NCI-H1105 treated with DMSO at 0.1 percent for 48 hours (cell line): ENCODE results near the gene KRTAP2-2.
"Not testable (repeated sequence)": the region's sequence is repeated elsewhere in the genome, so short reads cannot be mapped to it uniquely, and the experiment has no call there.

Source experiments
- DNase-seq: peaks from one replicate; lab custom pipeline; 2025; lab: John Stamatoyannopoulos, UW

The KRTAP2-2 gene

DNA sequence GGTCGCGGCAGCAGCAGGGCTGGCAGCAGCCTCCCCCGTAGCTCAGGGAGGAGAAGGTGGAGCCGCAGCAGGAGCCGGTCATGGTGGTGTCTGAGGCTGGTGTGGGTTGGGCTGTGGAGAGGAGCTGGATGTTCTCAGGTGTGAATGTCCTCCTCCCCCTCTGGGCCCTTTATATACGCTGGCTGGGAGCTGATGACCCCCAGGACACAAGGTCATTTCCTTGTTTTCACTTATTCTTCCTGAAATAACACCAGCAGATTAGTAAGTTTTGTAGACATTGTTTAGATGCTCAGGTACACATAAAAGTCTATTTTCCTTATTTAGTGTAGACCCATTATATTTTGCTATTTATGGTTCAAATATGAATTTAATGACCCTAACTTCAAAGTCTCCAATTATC is at the start of gene KRTAP2-2:
TSS of gene KRTAP2-2 (minus strand) at position 101 of the 400 bp plus-strand sequence. CDS start at position 82, 19 bp downstream.
- DNase-seq = not testable (repeated sequence)

DNA sequence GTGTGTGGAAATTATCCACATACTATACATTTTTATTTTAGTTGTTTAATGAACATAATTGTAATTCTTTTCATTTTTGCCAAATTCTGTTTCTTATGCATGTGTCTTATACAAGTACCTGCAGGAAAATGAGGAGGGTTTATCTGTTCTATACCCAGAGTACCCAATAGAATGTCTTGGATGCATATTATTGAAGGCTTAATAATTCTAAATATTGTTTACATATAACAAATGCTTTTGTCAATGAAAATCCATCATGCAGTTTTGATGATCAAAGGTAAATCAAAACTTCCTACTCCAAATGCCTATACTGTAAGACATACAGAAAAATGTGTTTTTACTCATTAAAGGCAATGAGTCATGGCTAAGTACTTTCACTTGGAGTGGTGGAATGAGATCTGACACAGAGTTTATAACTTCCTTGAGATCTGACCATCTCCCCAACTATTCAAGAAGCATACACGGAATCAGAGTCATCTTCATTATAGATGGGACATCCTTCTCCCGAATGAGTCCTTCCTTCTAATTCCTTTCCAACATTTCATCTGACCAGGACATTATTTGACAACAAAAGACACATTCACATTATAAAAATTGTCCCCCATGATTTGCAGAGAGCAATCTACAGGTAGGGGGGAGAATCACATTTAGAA is 49.5 kb upstream of the KRTAP2-2 start:
- DNase-seq = not testable (repeated sequence)

GRCh38 chr17:41103896-41104295 is 48.9 kb upstream of the KRTAP2-2 start:
- no peak for DNase-seq

- DNase-seq = no peak
Observed at GRCh38 chr17:41101586-41102259, 46.7 kb upstream of the KRTAP2-2 start, which contains the start of gene KRTAP4-16. TSS of gene KRTAP4-16 (minus strand) at chr17:41102209. CDS start at chr17:41102209, 0 bp downstream.

GRCh38 chr17:41099682-41100480 is 44.9 kb upstream of the KRTAP2-2 start:
- not testable (repeated sequence) for DNase-seq

GRCh38 chr17:41098481-41098880 is 43.5 kb upstream of the KRTAP2-2 start:
- DNase-seq = no peak

DNA sequence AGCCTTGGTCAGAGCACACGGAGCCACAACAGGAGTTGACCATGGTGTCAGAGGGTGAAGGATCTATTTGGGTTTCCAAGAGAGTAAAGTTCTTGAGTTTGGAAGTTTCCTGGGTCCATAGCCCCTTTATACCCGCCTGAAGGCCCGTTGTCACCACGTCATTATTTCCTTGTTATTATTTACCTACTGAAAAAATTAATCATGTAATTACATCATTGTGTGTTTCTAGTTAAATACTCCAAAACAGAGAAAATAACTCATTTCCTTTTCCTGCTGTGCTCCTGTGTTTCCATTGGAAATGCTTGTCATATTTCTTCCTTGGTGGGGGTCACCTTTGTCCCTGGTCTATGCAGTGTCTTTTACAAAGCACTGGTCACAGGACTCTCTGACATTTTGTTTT is 43.0 kb upstream of the KRTAP2-2 start, which contains the start of gene KRTAP4-8:
TSS of gene KRTAP4-8 (minus strand) at position 101 of the 400 bp plus-strand sequence. CDS start at position 43, 58 bp downstream.
- DNase-seq = no peak

DNA sequence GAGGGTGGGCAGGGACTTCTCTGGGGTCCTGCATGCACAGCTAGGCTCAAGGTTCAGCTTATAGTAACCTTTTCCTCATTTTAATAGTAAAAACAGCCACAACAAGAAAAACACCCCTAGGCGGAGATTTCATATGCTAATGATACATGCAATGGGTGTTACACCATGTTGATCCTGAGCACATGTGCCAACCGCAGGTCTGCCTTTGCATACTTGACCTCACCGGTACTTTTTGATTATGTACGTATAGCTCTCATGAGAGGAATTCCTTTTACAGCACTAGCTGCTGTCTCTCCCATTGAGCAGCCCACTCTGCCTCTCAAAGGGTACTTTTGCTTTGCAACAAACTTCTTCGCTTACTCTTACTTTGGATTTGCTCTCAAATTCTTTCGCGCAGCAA is 41.0 kb upstream of the KRTAP2-2 start:
- DNase-seq = no peak

DNA sequence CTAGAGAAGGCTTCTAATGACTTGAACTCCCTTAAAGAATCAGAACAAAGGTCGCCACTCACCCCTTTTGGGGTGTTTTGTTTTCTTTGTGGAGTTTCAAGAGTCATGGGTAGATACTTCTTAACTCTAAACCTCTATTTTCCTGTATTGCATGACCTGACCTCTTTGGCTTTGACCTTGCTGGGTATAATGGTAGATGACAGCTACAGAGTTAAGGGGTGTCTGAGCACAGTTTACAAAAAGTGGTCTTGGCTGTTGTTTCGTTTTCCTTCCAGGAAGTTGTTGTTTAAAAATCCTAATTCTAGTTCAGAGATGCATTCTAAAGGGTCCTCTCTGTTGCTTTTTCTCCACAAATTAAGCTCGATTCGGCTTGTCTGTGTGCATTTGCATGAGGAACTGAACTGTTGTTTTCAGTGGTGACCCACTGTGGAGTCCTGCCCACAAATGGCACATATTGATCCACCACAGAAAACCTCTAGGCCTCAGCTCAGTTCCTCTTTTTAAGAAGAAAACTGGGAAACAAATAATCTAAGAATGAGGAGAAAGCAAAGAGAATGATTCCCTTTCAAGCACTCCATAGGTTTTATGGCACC is 33.8 kb upstream of the KRTAP2-2 start:
- not testable (repeated sequence) for DNase-seq

DNA sequence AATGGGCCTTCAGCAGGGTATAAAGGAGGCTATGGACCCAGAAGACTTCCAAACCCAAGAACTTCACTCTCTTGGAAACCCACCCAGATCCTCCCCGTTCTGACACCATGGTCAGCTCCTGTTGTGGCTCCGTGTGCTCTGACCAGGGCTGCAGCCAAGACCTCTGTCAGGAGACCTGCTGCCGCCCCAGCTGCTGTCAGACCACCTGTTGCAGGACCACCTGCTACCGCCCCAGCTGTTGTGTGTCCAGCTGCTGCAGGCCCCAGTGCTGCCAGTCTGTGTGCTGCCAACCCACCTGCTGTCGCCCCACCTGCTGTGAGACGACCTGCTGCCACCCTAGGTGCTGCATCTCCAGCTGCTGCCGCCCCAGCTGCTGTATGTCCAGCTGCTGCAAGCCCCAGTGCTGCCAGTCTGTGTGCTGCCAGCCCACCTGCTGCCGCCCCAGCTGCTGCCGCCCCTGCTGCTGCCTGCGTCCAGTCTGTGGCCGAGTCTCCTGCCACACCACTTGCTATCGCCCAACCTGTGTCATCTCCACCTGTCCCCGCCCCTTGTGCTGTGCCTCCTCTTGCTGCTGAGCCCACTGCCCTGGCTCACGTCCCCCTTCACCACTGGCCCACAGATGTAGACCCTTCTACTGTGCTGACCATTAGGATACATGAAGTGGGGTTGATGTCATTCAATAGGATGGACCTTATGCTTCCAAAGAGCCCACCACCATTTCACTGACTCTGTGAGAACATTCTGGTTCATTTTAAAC is 29.2 kb upstream of the KRTAP2-2 start, which contains the start of gene KRTAP4-7:
TSS of gene KRTAP4-7 (plus strand) at position 51 of the 757 bp plus-strand sequence. CDS start at position 108, 57 bp downstream.
- DNase-seq = not testable (repeated sequence)

- DNase-seq = not testable (repeated sequence)
Observed at GRCh38 chr17:41083427-41083826, 28.4 kb upstream of the KRTAP2-2 start.

DNA sequence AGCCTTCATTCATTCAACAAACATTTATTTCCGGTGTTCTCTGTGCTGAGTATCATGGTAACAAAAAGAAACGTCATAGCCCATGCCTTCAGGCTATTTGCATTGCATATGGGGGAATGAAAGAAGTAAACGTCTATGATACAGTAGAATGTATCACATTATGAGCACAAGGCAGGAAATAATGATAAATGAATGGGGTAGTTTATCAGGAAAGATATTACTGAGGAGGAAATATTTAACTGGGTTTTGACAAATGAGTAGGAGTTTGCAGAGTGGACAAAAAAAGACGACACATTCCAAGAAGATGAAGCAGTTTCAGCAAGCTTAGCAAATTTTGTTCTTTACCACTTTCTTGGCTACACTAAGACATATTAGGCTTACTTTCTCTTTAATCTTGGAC is 27.6 kb upstream of the KRTAP2-2 start:
- no peak for DNase-seq

DNA sequence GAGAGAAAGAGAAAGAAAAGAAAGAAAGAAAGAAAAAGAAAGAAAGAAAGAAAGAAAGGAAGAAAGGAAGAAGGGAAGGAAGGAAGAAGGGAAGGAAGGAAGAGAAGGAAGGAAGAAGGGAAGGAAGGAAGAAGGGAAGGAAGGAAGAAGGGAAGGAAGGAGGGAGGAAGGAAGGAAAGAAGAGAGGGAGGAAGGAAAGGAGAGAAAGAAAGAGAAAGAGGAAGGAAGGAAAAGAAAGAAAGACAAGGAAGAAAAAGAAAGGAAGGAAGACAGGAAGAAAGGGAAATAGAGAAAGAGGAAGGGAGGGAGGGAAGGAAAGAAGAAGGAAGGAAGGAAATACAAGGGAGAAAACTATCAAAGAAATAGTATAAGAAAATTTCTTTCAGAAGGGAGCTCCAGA is 21.8 kb upstream of the KRTAP2-2 start:
- no peak for DNase-seq

DNA sequence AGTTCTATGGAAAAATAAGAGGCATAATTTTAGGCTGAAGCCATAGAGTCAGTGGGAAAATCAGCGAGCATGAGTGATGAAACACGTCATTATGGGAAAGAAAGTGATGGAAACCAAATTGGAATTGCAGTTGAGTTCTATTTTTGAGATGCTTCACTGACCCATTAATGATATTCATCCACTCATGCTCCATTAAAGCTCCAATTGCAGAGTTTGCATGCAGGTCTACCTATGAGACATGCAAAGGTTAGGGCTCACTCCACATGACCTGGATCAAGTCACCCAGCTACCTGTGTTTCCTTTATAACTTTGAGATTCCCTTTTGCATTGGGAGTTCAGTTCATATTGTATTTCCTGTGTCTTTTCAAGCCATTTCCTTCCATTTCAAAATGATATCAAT is 18.6 kb upstream of the KRTAP2-2 start:
- no peak for DNase-seq

GRCh38 chr17:41071606-41072360 is 16.8 kb upstream of the KRTAP2-2 start:
- DNase-seq = no peak

GRCh38 chr17:41069031-41069430 is 14.0 kb upstream of the KRTAP2-2 start:
- no peak for DNase-seq

DNA sequence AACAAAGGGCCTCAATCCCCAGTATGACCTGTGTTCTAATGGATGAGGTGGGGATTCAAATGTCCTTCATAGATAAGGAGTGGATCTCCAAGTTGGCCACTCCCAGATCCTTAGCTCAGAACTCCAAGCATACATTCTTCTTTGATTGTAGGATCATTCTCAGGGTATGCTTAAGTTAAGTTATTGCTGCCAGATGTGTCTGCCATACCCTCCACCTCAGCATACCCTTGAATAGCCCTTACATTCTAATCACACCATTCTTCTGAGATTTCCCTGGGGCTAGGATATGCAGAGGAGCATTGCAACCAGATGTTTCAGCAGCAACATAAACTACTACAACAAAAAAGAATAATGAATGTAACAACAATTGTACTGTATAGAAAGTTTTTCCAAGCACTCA is 12.3 kb upstream of the KRTAP2-2 start:
- no peak for DNase-seq

GRCh38 chr17:41065829-41066624 is 11.0 kb upstream of the KRTAP2-2 start, which contains the start of gene KRTAP2-4:
TSS of gene KRTAP2-4 (minus strand) at chr17:41065879. CDS start at chr17:41065845, 34 bp downstream.
- no peak for DNase-seq

GRCh38 chr17:41065016-41065689 is 10.1 kb upstream of the KRTAP2-2 start:
- not testable (repeated sequence) for DNase-seq
